T follicular helper cell (primary cell): Measurements from ENCODE around the gene TTC24.
"Not testable (repeated sequence)": the region's sequence is repeated elsewhere in the genome, so short reads cannot be mapped to it uniquely, and the experiment has no call there.

ENCODE experiments used
- DNase-seq: peaks from one replicate; pipeline ENCODE4 v3.0.0-alpha.2; 2020; ENCODE audit warnings: low read depth
- total RNA-seq, 2 experiments: gene quantifications; one replicate each; lab custom pipeline; 2026; lab: John Stamatoyannopoulos, UW

Gene TTC24
- 0.78 to 2.6 reads per million in 2 experiments for total RNA-seq

DNA sequence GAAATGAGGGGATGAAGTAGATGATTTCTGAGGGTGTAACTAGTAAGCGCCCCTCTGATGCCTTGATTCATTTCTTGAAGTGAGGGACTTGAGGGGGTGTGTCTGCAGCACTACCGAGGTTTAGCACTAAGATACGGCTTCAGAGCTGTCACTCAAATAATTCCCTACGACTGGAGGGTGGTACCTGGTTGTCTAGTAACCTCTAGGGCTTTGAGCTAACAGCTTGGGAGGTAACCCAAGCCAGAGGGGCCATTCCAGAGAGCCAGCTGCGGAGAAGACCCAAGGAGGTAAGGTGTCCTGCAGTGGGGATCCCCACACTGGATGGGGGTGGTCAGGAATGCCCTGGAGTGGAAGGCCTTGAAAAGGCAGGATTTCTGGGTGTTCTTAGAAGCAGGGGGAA lies at the start of gene TTC24:
Gene TTC24, plus strand, starts transcription at position 252 of the 400 bp plus-strand sequence. CDS start 1,642 bp downstream, outside the sequence.
- DNase-seq = no peak

DNA sequence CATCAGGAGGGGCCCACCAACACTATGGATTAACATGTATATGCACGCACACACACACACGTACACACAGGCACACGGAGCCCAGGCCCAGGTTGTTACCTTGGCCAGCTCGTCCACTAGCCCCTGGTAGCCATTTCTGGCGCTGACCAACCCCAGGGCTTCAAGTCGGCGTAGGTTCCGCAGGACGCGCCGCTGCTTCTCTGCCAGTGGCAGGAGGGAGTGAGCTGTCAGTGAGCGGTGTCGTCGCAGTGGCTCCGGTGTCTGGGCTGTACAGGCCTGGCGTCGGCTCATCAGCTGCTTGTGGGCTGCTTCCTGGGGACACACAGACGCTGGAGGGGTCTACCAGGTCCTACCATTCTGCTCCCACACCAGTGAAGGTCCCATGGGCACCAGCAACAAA lies 49.5 kb upstream of the TTC24 start:
- no peak for DNase-seq

DNA sequence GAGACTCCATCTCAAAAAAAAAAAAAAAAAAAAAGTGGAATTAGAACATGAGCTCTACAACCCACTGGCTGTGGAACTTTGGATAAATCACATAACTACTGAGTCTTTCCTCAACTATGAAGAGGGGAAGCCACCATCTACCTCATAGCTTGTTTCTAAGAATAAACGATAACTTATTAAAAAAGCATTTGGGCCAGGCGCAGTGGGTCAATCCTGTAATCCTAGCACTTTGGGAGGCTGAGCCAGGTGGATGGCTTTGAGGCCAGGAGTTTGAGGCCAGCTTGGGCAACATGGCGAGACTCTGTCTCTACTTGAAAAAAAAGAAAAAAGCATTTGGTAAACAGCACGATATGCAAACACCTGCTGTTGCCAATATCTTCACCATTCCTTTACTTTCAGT lies 47.1 kb upstream of the TTC24 start:
- DNase-seq = no peak

DNA sequence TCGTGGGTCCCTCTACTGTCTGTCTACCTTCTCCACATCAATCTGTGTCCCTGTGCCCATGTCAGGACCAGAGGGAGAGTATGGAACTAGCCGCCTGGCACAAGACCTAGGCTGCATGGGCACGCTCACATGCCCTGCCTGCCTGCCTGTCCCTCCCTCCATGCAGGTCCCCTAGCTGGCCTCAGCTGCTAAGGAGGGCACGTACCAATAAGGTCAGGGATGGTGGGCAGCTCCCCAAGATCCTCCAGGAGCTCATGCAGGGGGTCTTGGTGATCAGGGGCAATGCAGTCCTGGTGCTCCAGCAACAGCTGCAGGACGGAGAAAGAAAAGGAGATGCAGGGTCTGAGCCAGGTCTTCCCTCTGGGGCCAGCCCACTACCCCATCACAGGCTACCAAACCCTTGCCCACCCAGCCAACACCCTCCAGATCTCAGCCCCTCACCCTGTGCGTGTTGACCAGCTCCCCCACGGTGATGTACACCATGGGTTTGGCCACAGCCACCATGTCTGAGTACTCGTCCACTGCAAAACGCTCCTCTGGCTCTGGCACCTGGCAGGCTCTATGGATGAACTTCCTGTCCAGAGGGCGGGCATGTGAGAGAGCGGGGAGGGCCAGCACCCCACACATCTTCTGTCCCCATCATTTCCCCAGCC lies 45.8 kb upstream of the TTC24 start:
- DNase-seq = no peak

DNA sequence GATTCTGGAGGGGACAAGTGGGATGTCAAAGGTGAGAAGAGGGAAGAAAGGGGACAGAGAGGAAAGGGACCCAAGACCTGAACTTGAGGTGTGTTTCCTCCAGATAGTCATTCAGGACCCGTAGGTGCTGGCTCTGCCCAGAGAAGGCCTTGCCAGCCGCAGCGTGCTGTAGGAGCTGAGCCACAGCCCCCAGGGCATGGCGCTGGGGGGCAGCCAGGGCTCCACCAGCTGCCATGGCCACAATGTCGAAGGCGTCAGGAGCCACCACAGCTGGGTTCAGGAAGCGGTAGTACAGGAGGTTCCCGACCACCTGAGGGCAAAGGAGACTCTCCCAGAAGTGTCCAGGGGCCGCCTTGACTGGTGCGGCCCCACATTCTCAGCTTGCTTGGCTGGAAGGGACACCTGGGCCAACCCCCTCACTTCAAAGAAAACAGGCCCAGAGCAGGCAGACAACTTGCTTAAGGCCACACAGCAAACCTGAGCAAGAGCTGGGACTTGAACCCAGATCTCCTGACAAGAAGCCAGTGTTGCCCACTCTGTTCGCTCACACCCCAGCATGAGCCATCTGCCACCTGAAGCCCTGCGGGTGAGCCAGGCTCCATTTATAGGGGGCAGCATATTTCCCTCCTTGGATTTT lies 45.0 kb upstream of the TTC24 start:
- no peak for DNase-seq

DNA sequence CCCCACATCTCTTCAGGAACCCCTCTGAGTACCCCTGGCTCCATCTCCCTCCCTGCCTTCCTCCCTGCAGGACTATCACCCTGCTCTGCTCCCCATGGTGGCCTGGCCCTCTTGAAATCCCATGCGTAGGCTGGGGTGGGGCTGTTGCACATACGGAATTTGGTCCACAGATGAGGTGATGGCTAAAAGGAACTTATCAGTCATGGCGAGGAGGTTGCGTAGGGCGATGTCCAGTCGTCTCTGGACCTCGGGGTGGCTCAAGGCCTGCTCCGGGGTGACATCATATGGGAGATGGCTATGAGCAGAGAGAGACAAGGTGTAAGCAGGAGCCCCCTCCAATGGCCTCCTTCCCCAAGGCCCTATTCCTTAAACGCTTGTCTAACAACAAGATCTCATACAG lies 42.5 kb upstream of the TTC24 start:
- no peak for DNase-seq

DNA sequence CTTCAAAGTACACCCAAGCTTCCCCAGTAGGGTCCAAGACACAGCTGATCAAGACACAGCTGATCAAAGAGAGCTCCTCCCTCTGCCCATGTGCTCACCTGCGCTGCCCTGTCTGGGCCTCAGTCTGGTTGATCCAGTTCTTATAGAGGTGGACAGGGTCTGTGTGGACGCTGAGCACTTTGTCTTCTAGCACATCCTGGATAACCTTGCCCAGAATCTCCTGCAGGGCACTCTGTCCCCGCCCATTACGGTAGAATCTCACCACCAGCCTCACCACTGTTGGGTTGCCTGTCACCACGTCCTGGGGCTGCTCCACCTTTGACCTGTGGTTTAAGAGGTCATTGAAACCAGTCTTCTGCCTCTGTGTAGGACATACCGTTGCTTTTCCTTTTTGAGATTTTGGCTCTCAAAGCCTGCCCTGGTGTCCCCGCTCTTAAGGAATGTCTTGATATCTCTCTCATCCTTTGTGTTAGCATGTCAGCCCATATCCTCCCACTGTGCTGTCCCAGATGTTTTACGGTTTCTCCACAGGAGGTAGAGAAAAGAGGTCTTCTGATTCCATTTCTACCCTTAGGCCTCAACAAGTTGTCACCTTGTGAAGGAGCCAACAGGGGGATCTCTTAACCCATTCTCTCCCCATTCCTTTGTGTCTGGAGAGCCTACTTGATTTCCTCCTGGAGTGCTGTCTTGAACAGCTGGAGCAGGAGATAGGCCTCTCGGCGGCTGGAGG lies 40.6 kb upstream of the TTC24 start:
- no peak for DNase-seq

DNA sequence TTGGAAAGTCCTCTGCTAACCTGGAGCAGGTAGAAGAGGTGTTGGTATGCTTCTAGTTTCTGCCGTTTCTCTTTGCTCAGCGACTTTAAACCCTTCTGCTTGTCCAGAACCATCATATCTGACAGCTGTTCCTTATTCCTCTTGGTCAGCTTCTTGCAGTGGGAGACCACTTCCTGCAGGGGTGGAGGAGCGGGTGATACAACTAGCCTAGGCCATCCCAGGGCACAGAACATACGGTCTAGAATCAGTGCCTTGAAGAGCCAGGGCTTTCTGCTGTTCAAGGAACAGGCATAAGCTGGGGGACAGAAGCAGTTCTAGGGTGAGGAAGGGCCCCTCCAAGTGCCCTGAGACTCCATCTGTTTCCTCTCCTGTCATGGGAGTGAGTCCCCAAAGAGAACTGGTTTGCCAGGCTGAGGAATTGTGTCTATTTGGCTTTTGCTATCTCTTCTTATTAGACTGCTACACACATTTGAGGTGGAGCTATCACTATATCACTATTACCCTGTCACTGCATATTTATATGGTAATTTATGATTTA lies 39.6 kb upstream of the TTC24 start:
- no peak for DNase-seq

DNA sequence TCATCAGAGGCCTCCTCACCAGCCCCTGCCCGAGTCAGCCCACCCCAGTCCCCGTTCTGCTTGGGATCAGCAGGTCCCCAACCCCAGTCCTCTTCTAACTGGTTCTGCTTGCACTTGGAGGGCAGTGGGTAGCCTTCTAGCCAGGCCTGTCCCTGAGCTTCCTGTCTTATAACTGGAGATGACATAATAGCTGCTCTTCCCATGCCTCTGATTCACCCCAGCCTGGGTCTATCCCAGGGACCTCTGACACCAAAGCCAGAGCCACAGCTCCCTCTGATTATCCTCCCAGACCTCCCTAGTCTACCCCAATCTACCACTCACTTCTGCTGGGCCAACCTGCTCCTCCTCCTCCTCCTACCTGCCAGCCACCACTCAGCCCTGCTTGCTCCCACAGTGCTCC lies 38.6 kb upstream of the TTC24 start:
- DNase-seq = no peak

DNA sequence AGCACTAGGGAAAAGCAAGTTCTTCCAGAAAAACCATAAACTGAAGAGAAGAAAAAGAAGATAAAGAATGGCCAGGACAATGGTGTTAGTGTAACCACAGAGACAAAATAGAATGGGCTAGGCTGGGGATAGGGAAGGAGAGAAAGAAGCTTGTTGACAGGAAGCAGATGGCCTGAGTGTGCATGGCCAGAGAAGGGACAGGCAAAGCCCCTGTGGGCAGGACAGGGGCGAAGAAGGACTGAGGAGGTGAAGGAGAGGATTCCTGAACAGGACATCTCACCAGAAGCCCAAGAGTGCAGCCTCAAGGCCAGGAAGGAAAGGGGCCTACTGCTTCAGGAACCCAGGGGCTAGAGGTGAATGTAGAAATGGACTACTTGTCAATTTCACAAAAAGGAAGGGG lies 36.5 kb upstream of the TTC24 start:
- DNase-seq = no peak

DNA sequence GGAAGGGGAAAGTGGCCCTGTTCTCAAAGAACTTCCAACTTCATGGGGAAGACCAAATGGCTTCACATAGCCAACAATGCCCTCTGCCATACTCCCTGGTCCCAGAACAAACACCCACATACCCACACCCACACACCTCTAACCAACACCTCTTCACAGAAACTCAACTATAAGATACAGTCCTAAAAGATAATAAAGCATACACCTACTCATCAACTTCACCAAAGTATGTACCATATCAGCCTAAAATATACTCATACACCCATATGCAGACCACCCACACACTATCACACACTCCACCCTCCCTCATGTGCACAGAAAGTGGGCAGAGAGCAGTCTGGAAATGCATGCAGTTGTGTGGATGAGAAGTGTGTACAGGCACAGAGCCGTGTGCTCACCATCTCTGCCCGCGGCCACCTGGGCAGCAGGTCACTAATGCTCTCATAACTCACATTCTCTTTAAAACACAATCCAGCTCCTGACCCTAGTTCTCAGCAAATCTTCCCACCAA lies 34.9 kb upstream of the TTC24 start:
- no peak for DNase-seq

DNA sequence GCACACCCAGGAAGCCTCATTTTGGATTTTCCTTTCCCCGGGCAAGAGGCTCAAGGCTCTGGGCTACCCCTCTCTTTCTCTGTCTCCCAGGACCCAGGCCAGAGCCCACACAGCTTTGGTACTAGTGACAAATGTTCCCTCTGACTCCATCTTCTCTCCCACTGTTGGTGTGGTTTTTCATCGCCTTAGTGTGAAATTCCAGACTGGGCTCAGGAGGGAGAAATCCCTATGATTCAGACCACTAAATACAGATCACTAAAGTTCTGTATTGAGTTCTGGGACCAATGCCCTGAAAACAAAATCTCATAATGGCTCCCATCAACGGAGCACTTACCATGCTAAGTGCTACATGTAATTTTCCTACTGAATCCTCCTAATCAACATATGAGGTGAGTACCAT lies 33.3 kb upstream of the TTC24 start:
- DNase-seq = no peak

DNA sequence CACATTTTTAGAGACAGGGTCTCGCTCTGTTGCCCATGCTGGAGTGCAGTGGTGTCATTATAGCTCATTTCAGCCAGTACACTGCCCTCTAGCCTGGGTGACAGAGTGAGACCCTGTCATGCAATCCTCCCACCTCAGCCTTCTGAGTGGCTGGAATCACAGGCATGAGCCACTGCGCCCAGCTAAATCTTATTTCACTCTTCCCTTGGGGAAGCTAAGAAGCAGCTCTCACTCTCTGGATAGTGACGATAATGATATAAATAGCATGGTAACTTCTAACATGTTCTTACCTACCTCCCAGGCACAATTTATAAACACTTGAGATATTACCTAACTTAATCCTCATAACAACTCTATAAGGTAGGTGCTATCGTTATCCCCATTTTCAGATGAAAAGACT lies 32.1 kb upstream of the TTC24 start:
- DNase-seq = no peak

DNA sequence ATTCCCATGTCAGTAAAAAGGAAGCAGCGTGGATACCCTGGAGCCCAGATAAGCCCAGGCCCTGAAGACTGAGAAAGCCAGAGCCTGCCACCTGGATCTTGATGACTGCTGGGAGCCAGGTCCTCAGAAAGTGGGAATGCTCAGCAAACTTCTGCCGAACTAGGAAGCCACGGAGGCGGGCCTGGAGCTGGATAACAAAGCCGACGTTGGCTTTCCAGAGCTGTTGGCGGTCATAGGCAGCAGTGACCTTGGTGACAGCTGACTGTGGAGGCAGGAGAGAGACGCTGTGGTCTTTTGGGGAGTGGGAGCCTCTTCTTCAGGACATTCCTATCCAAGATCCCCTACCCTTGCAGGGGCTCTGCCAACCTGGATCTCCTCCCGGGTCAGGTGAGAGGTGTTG lies 31.5 kb upstream of the TTC24 start:
- no peak for DNase-seq

DNA sequence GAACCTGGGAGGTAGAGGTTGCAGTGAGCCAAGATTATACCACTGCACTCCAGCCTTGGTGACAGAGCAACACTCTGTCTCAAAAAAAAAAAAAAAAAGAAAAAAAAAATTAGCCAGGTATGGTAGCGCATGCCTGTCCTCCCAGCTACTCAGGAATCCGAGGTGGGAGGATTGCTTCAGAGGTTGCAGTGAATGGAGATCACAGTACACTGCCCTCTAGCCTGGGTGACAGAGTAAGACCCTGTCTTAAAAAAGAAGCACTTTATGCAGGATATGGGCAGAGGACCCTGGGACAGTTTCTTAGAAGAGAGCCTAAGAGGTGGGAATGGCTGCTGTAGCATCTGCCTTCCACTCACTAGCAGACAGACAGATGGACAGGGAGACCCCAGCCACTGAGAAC lies 30.1 kb upstream of the TTC24 start:
- no peak for DNase-seq

DNA sequence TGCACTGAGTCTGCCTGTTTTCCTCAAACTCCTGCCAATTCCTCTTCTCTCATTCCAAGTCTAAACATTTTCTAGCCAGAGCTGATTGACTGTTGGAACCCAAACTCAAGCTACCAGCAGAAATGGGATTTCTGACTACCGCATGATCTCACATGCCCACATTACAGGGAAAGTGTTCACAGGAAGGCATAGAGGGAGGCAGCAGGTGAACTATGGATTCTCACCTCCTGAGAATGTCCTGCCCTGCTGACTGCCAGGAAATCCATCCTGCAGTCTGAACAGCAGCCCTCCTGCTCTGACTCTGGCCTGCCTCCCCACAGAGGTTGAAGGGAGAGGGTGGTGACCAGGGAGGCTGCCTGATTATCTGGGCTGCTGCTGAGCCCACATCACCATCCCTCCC lies 29.7 kb upstream of the TTC24 start:
- DNase-seq = no peak

DNA sequence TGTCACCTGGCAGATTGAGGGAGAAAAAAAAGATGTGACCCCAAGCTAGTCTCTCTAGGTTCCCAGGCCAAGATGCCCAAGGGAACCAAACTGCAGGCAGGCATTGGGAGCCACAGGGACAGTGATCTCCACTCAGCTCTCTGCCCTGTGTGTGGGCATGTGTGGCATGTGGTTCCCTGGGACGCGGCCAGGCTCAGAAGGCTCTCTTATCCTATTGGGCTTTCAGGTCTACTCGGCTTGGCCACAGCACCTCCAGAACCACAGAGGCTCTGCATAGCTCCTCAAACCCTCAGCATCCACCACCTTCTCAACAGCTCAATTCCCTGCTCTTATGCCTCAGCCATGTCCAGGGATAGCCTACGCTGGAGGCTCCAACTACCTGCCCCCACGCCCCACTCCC lies 29.2 kb upstream of the TTC24 start:
- no peak for DNase-seq

DNA sequence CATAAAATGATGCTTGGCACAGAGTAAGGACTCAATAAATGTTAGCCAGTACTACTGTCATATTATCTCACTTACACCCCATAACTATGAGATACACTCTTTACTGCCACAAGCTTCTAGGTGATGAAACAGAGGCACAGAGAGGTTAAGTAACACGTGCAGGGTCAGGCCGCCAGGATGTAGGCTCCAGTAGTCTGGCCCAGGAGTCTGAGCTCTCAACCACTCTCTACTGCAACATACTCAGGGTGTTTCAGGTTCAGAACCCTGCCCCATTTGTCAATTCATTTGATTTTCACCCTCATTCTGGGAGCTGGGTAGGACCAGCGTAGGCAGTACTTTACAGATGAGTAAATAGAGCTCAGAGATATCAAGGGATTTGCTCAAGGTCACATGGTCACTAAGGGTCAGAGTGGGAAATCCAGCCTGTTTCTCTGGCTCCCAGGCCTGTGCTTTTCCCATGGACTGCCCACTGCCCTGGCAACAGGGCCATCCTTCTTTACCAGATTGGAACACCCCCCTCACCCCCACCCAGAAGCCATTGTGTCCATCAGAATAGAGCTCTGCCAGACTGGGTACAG lies 28.4 kb upstream of the TTC24 start:
- DNase-seq = no peak

DNA sequence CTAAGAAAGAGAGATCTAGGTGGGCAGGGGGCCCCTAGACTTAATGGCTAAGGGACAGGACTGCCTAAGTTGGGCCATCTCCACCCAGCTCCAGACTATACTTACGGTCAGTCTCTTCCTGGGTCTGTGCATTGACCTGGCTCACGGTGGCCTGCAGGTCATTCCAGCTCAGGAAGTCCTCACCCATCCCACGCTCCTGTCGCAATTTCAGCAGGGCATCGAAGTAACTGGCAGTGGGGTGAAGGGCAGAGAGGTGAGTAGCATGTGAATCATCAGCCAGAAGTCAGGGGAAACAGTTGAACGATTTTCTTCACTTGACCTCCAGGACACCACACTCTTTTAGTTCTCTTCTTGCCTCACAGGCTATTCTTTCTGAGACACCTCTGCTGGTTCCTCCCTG lies 27.7 kb upstream of the TTC24 start:
- no peak for DNase-seq

DNA sequence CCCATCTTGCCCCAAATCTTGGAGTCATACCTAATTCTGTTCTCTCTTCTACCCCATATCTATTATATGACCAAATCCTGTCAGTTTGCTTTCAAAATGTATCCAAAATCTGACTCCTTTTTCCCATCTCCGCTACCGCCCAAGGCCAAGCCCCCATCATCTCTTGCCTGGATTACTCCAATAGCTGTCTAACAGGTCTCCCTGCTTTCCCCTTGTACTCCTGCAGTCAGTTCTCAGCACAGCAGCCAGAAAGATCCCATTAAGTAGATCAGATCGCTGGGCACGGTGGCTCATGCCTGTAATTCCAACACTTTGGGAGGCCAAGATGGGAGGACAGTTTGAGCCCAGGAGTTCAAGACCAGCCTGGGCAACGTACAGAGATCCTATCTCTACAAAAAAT lies 27.0 kb upstream of the TTC24 start:
- no peak for DNase-seq

DNA sequence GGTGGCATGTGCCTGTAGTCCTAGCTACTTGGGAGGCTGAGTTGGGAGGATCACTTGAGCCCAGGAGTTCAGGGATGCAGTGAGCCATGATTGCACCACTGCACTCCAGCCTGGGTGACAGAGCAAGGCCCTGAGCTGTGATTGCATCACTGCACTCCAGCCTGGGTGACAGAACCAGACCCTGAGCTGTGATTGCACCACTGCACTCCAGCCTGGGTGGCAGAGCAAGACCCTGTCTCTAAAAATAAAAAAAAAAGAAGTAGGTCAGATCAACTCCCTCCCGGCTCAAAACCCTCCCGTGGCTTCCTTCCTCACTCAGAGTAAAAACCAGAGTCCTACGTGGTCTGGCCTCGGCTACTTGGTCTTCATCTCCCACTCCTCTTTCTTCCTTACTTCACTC lies 26.6 kb upstream of the TTC24 start:
- DNase-seq = not testable (repeated sequence)

DNA sequence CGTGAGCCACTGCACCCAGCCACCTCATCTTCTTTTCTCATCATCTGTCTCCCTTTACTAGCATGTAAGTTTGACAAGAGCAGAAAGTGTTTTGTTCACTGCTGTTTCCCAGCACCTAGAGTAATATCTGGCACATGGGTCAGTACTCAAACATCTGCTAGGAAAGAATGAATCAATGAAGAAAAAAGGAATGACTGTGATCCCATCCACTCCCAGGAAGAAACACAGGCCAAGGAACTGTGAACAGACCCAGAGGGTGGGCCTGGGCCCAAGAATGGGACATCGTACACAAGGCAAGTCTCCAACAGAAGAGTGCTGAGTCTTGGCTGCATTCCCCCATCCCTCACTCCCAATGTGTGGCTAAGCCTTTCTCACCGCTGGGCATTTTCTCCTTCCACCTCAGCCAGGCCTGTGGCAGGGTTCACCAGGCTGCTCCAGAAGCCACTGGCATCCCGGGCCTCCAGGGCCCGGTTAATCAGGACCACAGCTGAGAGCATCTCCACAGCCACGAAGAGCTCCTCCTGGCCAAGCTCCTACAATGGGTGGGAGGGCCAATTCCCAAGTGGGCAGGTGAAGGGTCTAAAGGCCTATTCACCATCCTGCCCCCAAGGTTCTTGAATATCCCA lies 25.6 kb upstream of the TTC24 start:
- DNase-seq = no peak
